Pancreas (tissue), 10 donors: ENCODE measurements around the gene CAMK1D. TPM values are rescaled to one million over a fixed set of nuclear protein-coding genes. Genes with fewer than 3 reads are reported as not detected.
A peak's percentile ranks its signal among the peaks of the same experiment; 100 is the strongest.

ENCODE experiments used
- ATAC-seq, 4 donors: fragments of 200-7000 bp; cut with Tn5 transposase; one replicate each; pipeline versions ENCODE4 v1.8.0 to v1.9.1; 2020; ENCODE audit warnings: mild to moderate bottlenecking in 4 of 4, moderate library complexity in 4 of 4
- DNase-seq, 6 donors: peaks; one replicate each; pipeline ENCODE4 v3.0.0-alpha.2; 2020
- FAIRE-seq: peaks from 2 replicates; lab custom pipeline; 2012; peaks lifted over from hg19 to GRCh38; lab: Jason Lieb, UNC
- H3K27ac ChIP-seq, 4 donors: fragments of 200-600 bp; sonication (generic); 1 replicate in 3 of 4; 2 replicates in 1 of 4; pipeline versions ENCODE4 v1.5.0 to v1.8.0; 2020
- H3K27me3 ChIP-seq, 4 donors: fragments of 200-600 bp; one replicate each; pipeline ENCODE4 v1.8.0; 2021
- H3K36me3 ChIP-seq, 3 donors: fragments of 200-600 bp; sonication (generic) in 1 of 3; one replicate each; pipeline versions ENCODE4 v1.5.0 to v1.8.0; 2020 to 2021
- H3K4me1 ChIP-seq, 3 donors: fragments of 200-600 bp; one replicate each; pipeline ENCODE4 v1.8.0; 2021
- H3K4me3 ChIP-seq, 4 donors: fragments of 200-600 bp; sonication (generic) in 2 of 4; one replicate each; pipeline versions ENCODE4 v1.5.0 to v1.8.0; 2020 to 2021
- H3K9me3 ChIP-seq, 4 donors: fragments of 200-600 bp; one replicate each; pipeline ENCODE4 v1.8.0; 2021
- WGBS, 2 donors: extraction: QIAGEN DNeasy Blood & Tissue Kit; methylation state at CpG; one replicate each; pipeline ENCODE4 v1.1.7; 2013; 5-methylcytosine and 5-hydroxymethylcytosine counted together
- intact Hi-C, 3 donors: fragments of 100-400 bp; cut with DNase I; formaldehyde crosslinking; loops; one replicate each; pipeline versions ENCODE4 v1.11.1 to v1.14.2; 2022
- polyA plus RNA-seq, 2 donors: library from polyadenylated mRNA; stranded (reverse); fragments of 200-250 nt; gene quantifications; one replicate each; pipeline ENCODE4 v1.2.3, GENCODE V29; 2013
- total RNA-seq, 6 donors: library from RNA; stranded (reverse); fragmentation: NEBNext Ultra II Directional in 4 of 6; extraction: Animal tissue kit (Norgen Biotek cat#: 25700) in 4 of 6; gene quantifications; one replicate each; pipeline versions ENCODE4 v1.2.1 to v1.2.4, GENCODE V29; 2021 to 2023
- TF ChIP-seq, protein P1 (sequence below), 4 donors: fragments of 200-600 bp; sonication (generic) in 3 of 4; IDR thresholded peaks; one replicate each; pipeline versions ENCODE4 v1.5.0 to v1.8.0; 2021; ENCODE audit warnings: antibody characterized with exemption in 4 of 4
- donor health status: healthy with polysubstance abuse.
- donor health status: DM: no; HTN: no; CAD: no; lungs with moderate emphysema.
- donor health status: DM: no; HTN: no; CAD: no.
- donor health status: control.
- donor health status: control.
- donor health status: Bipolar disorder and iron deficiency.
- donor health status: DM: yes; HTN: yes; CAD: no.
- donor health status: DM: no; HTN: no; CAD: no.
- donor health status: DM: no; HTN: no; CAD: no.
- donor health status: DM: yes; HTN: yes; CAD: no.

The CAMK1D gene
- total and polyA plus RNA-seq, 8 donors: 2.9 to 30.1 (median 22.7) TPM

DNA sequence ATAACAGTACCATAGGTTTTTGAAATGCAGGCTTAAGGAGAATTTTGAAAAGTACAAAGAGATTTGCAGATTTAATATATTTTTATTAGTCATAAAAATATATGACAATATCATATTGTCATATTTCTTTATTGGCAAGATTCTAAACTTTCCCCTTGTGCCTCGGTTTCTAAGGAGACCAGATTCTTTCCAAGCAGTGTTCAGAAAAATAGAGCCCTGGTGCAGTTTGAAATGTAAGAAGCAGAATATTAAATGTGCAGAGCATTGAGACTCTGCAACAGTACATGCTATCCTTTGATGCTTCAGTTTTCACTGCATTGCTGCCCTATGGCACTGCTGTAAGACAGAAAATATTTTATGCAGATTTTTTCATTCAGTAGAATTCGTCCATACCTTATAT is 408.9 kb downstream of the CAMK1D start:
- FAIRE-seq: no peak

DNA sequence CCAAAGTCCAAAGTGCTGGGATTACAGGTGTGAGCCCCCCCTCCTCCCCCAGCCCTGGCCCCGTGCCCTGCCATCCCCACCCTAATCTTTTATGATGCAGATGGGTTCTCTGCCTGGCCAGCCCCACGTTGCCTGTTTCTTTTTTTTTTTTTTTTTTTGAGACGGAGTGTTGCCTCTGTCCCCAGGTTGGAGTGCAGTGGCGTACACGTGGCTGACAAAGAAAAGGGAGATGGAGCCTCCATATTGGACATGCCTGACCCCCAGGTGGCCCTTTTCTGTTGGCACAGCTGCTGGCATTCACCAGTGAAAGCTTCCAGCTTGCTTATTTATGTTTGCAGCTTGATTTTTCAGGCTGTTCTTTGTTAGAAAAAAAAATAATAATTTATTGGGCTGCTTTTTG is 416.9 kb downstream of the CAMK1D start:
- FAIRE-seq: no peak

More for the DNA sequence above, 408.9 kb downstream of the CAMK1D start:
- Histone ChIP-seq H3K27ac (no peak overlapping the region), H3K27me3 (no peaks in the 10 kb centered on the region), H3K9me3 (no peaks in the 10 kb centered on the region), H3K4me1 (no peaks in the 10 kb centered on the region), H3K4me3 (no peak overlapping the region), H3K36me3 (no peaks in the 10 kb centered on the region)
- ATAC-seq (no peak), DNase-seq (no peak)
- intact Hi-C loops: no loop called here
- TF ChIP-seq, protein P1, sequence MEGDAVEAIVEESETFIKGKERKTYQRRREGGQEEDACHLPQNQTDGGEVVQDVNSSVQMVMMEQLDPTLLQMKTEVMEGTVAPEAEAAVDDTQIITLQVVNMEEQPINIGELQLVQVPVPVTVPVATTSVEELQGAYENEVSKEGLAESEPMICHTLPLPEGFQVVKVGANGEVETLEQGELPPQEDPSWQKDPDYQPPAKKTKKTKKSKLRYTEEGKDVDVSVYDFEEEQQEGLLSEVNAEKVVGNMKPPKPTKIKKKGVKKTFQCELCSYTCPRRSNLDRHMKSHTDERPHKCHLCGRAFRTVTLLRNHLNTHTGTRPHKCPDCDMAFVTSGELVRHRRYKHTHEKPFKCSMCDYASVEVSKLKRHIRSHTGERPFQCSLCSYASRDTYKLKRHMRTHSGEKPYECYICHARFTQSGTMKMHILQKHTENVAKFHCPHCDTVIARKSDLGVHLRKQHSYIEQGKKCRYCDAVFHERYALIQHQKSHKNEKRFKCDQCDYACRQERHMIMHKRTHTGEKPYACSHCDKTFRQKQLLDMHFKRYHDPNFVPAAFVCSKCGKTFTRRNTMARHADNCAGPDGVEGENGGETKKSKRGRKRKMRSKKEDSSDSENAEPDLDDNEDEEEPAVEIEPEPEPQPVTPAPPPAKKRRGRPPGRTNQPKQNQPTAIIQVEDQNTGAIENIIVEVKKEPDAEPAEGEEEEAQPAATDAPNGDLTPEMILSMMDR (IDR thresholded peaks at IDR 0.05): no peak
- 90 to 93% methylated on average over 2 of the region's 2 CpGs for WGBS, 2 donors

DNA sequence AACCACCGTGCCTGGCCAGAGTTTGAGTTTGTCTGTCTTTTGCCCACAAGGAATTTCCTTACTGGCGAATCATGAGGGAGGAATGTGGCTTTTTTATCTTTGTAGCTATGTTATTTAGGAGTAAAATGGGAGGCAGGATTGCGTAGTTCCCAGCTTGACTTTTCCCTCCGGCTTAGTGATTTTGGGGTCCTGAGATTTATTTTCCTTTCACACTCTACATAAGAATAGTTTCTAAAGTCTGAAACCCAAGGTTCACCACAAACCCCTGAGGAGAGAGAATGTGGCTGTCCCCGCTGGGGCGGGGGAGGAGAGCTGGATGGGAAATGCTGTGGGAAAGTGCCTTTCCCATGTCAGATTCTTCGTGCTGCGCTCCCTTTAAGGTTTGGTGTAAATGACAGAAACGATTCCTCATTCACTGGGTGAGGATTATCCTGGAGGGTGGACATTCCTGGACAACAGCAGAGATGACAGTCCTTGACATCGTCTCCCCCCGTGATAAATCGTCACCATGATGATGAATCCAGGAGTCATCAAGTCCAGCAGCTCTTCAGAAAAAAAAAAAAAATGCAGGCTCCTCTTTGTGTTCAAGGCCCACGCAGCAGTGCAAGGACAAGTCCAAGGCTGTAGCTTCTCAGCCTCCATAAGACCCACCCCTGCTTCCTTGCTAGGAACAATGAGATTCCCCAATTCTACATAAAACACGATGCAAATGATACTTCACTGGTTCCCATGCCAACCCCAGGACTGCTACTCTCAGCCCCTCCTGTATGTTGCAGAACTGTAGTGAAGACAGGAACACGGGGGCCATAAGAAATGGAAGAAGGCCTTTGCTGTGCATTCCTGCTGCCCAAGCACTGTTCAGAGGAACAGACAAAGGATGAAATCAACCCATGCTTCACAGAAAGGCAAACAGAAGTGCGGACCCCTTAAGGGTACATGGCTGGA is 419.1 kb downstream of the CAMK1D start:
- ATAC-seq (no peak), DNase-seq (no peak), FAIRE-seq (no peak)
- no peaks in the 10 kb centered on the region for H3K36me3 ChIP-seq
- WGBS, 2 donors: 84 to 87% methylated on average over 16 of the region's 16 CpGs
- H3K27me3 ChIP-seq: no peaks in the 10 kb centered on the region
- H3K27ac ChIP-seq: no peak overlapping the region
- no peaks in the 10 kb centered on the region for H3K4me1 ChIP-seq
- H3K9me3 ChIP-seq: no peaks in the 10 kb centered on the region
- intact Hi-C loops: no loop called here
- TF ChIP-seq, protein P1 (IDR thresholded peaks at IDR 0.05): no peak
- H3K4me3 ChIP-seq: no peak overlapping the region

More for the DNA sequence above, 416.9 kb downstream of the CAMK1D start:
- 68 to 70% methylated on average over 4 to 5 of the region's 5 CpGs for WGBS, 2 donors
- Histone ChIP-seq H3K4me1 (no peaks in the 10 kb centered on the region), H3K27me3 (no peaks in the 10 kb centered on the region), H3K9me3 (no peaks in the 10 kb centered on the region), H3K27ac (no peak overlapping the region), H3K4me3 (no peak overlapping the region), H3K36me3 (no peaks in the 10 kb centered on the region)
- ATAC-seq: no peak
- DNase-seq: no peak
- intact Hi-C loops: no loop called here
- TF ChIP-seq, protein P1 (IDR thresholded peaks at IDR 0.05): no peak

DNA sequence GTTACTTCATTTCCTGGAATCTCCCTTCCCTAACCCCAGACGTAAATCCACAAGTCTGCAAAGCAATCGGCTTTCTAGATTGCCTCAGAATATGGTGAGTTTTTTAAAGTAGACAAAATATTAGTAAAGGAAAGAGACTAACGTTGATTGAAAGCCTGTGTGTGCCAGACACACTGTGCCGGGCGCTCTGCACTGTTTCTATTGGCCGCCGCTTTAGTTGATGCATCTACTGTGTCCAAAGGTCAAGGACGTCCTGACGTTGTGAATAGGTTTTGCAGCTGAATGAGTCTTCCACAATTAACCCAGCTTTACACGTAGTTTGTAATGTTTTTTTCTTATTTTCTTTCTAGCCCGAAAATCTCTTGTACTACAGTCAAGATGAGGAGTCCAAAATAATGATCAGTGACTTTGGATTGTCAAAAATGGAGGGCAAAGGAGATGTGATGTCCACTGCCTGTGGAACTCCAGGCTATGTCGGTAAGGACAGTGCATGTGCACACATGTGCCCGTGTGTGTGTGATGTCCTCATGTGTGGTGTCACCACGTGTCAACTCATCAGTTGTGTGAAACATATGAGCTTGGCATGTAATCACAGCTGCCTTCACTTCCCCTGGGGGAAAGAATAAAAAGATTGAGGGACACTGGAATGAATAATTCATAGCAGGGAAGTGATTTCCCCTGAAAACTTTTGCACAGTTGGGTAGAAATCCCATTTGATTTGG is 420.1 kb downstream of the CAMK1D start:
- 73% methylated on average over 14 of the region's 14 CpGs for WGBS, 2 donors
- peak in 1 of 4 donors; percentile 46 for ATAC-seq
- DNase-seq: no peak
- no peaks in the 10 kb centered on the region for H3K4me1 ChIP-seq
- H3K9me3 ChIP-seq: no peaks in the 10 kb centered on the region
- TF ChIP-seq, protein P1 (IDR thresholded peaks at IDR 0.05): no peak
- H3K36me3 ChIP-seq: no peaks in the 10 kb centered on the region
- intact Hi-C loops: no loop called here
- no peak overlapping the region for H3K27ac ChIP-seq
- no peak overlapping the region for H3K4me3 ChIP-seq
- FAIRE-seq: no peak
- no peaks in the 10 kb centered on the region for H3K27me3 ChIP-seq
